ENCODE measurements around the gene RAPGEF2.
"Not testable (repeated sequence)": the region's sequence is repeated elsewhere in the genome, so short reads cannot be mapped to it uniquely, and the experiment has no call there.

RAPGEF2 gene

GRCh38 chr4:159141193-159141592 lies 38.3 kb downstream of the RAPGEF2 start:
- DNase-seq: no peak

- no peak for DNase-seq
Measured at GRCh38 chr4:159142241-159142640, 39.4 kb downstream of the RAPGEF2 start.

GRCh38 chr4:159142681-159143384 lies 40.0 kb downstream of the RAPGEF2 start:
- no peak for DNase-seq

GRCh38 chr4:159143687-159144086 lies 40.8 kb downstream of the RAPGEF2 start:
- DNase-seq: no peak

- no peak for DNase-seq
Measured at GRCh38 chr4:159144112-159144694, 41.3 kb downstream of the RAPGEF2 start.

GRCh38 chr4:159145318-159145991 lies 42.6 kb downstream of the RAPGEF2 start:
- DNase-seq: no peak

GRCh38 chr4:159145992-159146330 lies 43.1 kb downstream of the RAPGEF2 start:
- DNase-seq: no peak

- no peak for DNase-seq
Measured at GRCh38 chr4:159146488-159146887, 43.6 kb downstream of the RAPGEF2 start.

- no peak for DNase-seq
Measured at GRCh38 chr4:159148441-159148840, 45.6 kb downstream of the RAPGEF2 start.

- no peak for DNase-seq
Measured at GRCh38 chr4:159149666-159150065, 46.8 kb downstream of the RAPGEF2 start.

- no peak for DNase-seq
Measured at GRCh38 chr4:159150396-159150795, 47.5 kb downstream of the RAPGEF2 start.

- no peak for DNase-seq
Measured at GRCh38 chr4:159150821-159151390, 48.0 kb downstream of the RAPGEF2 start.

- DNase-seq: no peak
Measured at GRCh38 chr4:159151689-159152088, 48.8 kb downstream of the RAPGEF2 start.

- DNase-seq: no peak
Measured at GRCh38 chr4:159152181-159152580, 49.3 kb downstream of the RAPGEF2 start.

- DNase-seq: no peak
Measured at GRCh38 chr4:159153669-159154068, 50.8 kb downstream of the RAPGEF2 start.

- DNase-seq: no peak
Measured at GRCh38 chr4:159155119-159155518, 52.2 kb downstream of the RAPGEF2 start.

GRCh38 chr4:159158083-159158617 lies 55.3 kb downstream of the RAPGEF2 start:
- no peak for DNase-seq

- DNase-seq: no peak
Measured at GRCh38 chr4:159158985-159159384, 56.1 kb downstream of the RAPGEF2 start.

- no peak for DNase-seq
Measured at GRCh38 chr4:159159611-159160010, 56.7 kb downstream of the RAPGEF2 start.

GRCh38 chr4:159160242-159160641 lies 57.4 kb downstream of the RAPGEF2 start:
- DNase-seq: no peak

GRCh38 chr4:159161436-159161835 lies 58.6 kb downstream of the RAPGEF2 start:
- not testable (repeated sequence) for DNase-seq

GRCh38 chr4:159162576-159162975 lies 59.7 kb downstream of the RAPGEF2 start:
- no peak for DNase-seq

- no peak for DNase-seq
Measured at GRCh38 chr4:159163521-159163920, 60.6 kb downstream of the RAPGEF2 start.

Measured in activated effector memory CD4-positive, alpha-beta T cell treated with anti-CD3 and anti-CD28 coated beads, Interleukin-2, amount 50 U/mL, for 16 hours (primary cell).